HepG2 (cell line): ENCODE results near the gene DPH7. TPM values are rescaled to one million over a fixed set of nuclear protein-coding genes. Genes with fewer than 3 reads are reported as not detected.

Source experiments
- ASH2L ChIP-seq: fragments of 300-600, 200-600 bp; sonication (generic); IDR thresholded peaks from 2 replicates; pipeline ENCODE4 v1.7.0; 2017; ENCODE audit warnings: low read depth, mild to moderate bottlenecking, moderate library complexity, mixed read lengths, low read length; ENCODE audit not compliant: insufficient read length
- FOXK1 ChIP-seq: sonication (generic); formaldehyde crosslinking; IDR thresholded peaks from 2 replicates; pipeline ENCODE4 v1.4.0; 2020; ENCODE audit warnings: low read depth, missing genetic modification reagents, borderline replicate concordance
- IKZF4 ChIP-seq: sonication (generic); formaldehyde crosslinking; IDR thresholded peaks from 2 replicates; pipeline ENCODE4 v1.5.1; 2020; ENCODE audit warnings: borderline replicate concordance, mild to moderate bottlenecking, low read depth, missing genetic modification reagents; ENCODE audit errors: not compliant biosample characterization
- KLF13 ChIP-seq: sonication (generic); formaldehyde crosslinking; IDR thresholded peaks from 2 replicates; pipeline ENCODE4 v1.4.0; 2020; ENCODE audit warnings: mild to moderate bottlenecking, missing genetic modification reagents
- NAIF1 ChIP-seq: sonication (generic); formaldehyde crosslinking; IDR thresholded peaks from 2 replicates; pipeline ENCODE4 v1.5.0; 2020; ENCODE audit warnings: mild to moderate bottlenecking, missing genetic modification reagents, borderline replicate concordance
- NFIB ChIP-seq: sonication (generic); formaldehyde crosslinking; IDR thresholded peaks from 2 replicates; pipeline ENCODE4 v1.9.0; 2021; ENCODE audit warnings: missing genetic modification reagents, mild to moderate bottlenecking, borderline replicate concordance
- NONO ChIP-seq, 2 experiments: fragments of 450-650 bp in 1 of 2; sonication (generic) in 1 of 2; formaldehyde crosslinking in 1 of 2; IDR thresholded peaks in 1 of 2; conservative IDR thresholded peaks in 1 of 2; 2 replicates each; pipeline versions ENCODE4 v1.6.1 to v1.8.0; 2017 to 2022; ENCODE audit warnings: mild to moderate bottlenecking in 1 of 2, missing genetic modification reagents in 1 of 2, moderate library complexity in 1 of 2
- PHF8 ChIP-seq: sonication (generic); formaldehyde crosslinking; IDR thresholded peaks from 2 replicates; pipeline ENCODE4 v1.5.0; 2020; ENCODE audit warnings: missing genetic modification reagents
- RFX3 ChIP-seq: IDR thresholded peaks from 2 replicates; pipeline ENCODE4 v1.6.1; 2016; ENCODE audit warnings: missing biosample characterization, missing genetic modification reagents
- SOX6 ChIP-seq, 2 experiments: fragments of 450-650 bp in 1 of 2; sonication (generic) in 1 of 2; formaldehyde crosslinking in 1 of 2; IDR thresholded peaks; 2 replicates each; pipeline versions ENCODE4 v1.4.0 to v1.6.1; 2017 to 2020; ENCODE audit warnings: antibody characterized with exemption in 1 of 2, mild to moderate bottlenecking in 1 of 2, missing genetic modification reagents in 1 of 2
- ZBTB25 ChIP-seq: IDR thresholded peaks from 2 replicates; pipeline ENCODE4 v1.6.1; 2018; ENCODE audit warnings: missing genetic modification reagents
- ZFP91 ChIP-seq: sonication (generic); formaldehyde crosslinking; IDR thresholded peaks from 2 replicates; pipeline ENCODE4 v1.9.0; 2022; ENCODE audit warnings: missing genetic modification reagents, mild to moderate bottlenecking, borderline replicate concordance
- ZNF547 ChIP-seq: sonication (generic); formaldehyde crosslinking; IDR thresholded peaks from 2 replicates; pipeline ENCODE4 v1.5.1; 2020; ENCODE audit warnings: mild to moderate bottlenecking, missing genetic modification reagents
- ZNF619 ChIP-seq: sonication (generic); formaldehyde crosslinking; IDR thresholded peaks from 2 replicates; pipeline ENCODE4 v1.4.0; 2020; ENCODE audit warnings: mild to moderate bottlenecking, missing genetic modification reagents
- polyA plus RNA-seq, 8 experiments: library from polyadenylated mRNA; depleted of rRNA in 3 of 8; stranded (reverse) in 7 of 8; unstranded in 1 of 8; fragments of >200 nt; fragmentation: Illumina TruSeq in 4 of 8; extraction: Trizol in 4 of 8; gene quantifications; 2 replicates each; pipeline versions ENCODE4 v1.2.1 to v1.2.3, GENCODE V29; 2011 to 2016; ENCODE audit warnings: low read depth in 4 of 8, missing spikeins in 1 of 8, mixed read lengths in 1 of 8; ENCODE audit not compliant: insufficient read depth in 1 of 8
- total RNA-seq, 5 experiments: library from RNA; depleted of rRNA; stranded (reverse); fragments of >200 nt; fragmentation: Illumina TruSeq; extraction: Trizol; gene quantifications; 2 replicates each; pipeline ENCODE4 v1.2.3, GENCODE V29; 2016; ENCODE audit warnings: low read depth in 1 of 5
- TF ChIP-seq, protein P1 (sequence below): sonication (generic); formaldehyde crosslinking; IDR thresholded peaks from 2 replicates; pipeline ENCODE4 v1.5.1; 2020; ENCODE audit warnings: mild to moderate bottlenecking, missing genetic modification reagents, moderate library complexity
- TF ChIP-seq, protein P2 (sequence below), 2 experiments: IDR thresholded peaks; 2 replicates each; pipeline ENCODE4 v1.6.1; 2011 to 2012; ENCODE audit warnings: low read length in 2 of 2, borderline replicate concordance in 1 of 2, low read depth in 1 of 2, mild to moderate bottlenecking in 1 of 2, moderate library complexity in 1 of 2

Gene DPH7
- total and polyA plus RNA-seq, 2 of the 13 experiments (the other 11 are each of a cell fraction or from before 2014, with no cell fraction given): 27.6 to 31.6 TPM

GRCh38 chr9:137552022-137552768 is 26.5 kb downstream of the DPH7 start (continued):
- TF ChIP-seq, protein P1, sequence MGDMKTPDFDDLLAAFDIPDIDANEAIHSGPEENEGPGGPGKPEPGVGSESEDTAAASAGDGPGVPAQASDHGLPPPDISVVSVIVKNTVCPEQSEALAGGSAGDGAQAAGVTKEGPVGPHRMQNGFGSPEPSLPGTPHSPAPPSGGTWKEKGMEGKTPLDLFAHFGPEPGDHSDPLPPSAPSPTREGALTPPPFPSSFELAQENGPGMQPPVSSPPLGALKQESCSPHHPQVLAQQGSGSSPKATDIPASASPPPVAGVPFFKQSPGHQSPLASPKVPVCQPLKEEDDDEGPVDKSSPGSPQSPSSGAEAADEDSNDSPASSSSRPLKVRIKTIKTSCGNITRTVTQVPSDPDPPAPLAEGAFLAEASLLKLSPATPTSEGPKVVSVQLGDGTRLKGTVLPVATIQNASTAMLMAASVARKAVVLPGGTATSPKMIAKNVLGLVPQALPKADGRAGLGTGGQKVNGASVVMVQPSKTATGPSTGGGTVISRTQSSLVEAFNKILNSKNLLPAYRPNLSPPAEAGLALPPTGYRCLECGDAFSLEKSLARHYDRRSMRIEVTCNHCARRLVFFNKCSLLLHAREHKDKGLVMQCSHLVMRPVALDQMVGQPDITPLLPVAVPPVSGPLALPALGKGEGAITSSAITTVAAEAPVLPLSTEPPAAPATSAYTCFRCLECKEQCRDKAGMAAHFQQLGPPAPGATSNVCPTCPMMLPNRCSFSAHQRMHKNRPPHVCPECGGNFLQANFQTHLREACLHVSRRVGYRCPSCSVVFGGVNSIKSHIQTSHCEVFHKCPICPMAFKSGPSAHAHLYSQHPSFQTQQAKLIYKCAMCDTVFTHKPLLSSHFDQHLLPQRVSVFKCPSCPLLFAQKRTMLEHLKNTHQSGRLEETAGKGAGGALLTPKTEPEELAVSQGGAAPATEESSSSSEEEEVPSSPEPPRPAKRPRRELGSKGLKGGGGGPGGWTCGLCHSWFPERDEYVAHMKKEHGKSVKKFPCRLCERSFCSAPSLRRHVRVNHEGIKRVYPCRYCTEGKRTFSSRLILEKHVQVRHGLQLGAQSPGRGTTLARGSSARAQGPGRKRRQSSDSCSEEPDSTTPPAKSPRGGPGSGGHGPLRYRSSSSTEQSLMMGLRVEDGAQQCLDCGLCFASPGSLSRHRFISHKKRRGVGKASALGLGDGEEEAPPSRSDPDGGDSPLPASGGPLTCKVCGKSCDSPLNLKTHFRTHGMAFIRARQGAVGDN (CRISPR knock-in tag): peak; percentile 66
- TF ChIP-seq FOXK1 (CRISPR knock-in tag) (no peak), PHF8 (peak; percentile 28; the same call in 1 of the 2 replicates), ZBTB25 (no peak; the same call in 1 of the 2 replicates), KLF13 (CRISPR knock-in tag) (no peak), ZNF547 (peak; percentile 94), ASH2L (peak; percentile 69), SOX6 (IDR thresholded peaks at IDR 0.05) (no peak), SOX6 (CRISPR knock-in tag; IDR thresholded peaks at IDR 0.05) (0 out of 2 replicates have a peak, but pooled peaks have one; percentile 14), NONO (IDR thresholded peaks at IDR 0.05) (no peak), NONO (CRISPR knock-in tag; conservative IDR thresholded peaks at IDR 0.05) (peak; percentile 19; the same call in 1 of the 2 replicates), IKZF4 (peak; percentile 66), ZFP91 (CRISPR knock-in tag) (peak; percentile 67; the same call in 1 of the 2 replicates), ZNF619 (CRISPR knock-in tag) (0 out of 2 replicates have a peak, but pooled peaks have one; percentile 29), NFIB (0 out of 2 replicates have a peak, but pooled peaks have one; percentile 67), NAIF1 (CRISPR knock-in tag) (no peak), RFX3 (CRISPR knock-in tag) (no peak)
- TF ChIP-seq, protein P2, sequence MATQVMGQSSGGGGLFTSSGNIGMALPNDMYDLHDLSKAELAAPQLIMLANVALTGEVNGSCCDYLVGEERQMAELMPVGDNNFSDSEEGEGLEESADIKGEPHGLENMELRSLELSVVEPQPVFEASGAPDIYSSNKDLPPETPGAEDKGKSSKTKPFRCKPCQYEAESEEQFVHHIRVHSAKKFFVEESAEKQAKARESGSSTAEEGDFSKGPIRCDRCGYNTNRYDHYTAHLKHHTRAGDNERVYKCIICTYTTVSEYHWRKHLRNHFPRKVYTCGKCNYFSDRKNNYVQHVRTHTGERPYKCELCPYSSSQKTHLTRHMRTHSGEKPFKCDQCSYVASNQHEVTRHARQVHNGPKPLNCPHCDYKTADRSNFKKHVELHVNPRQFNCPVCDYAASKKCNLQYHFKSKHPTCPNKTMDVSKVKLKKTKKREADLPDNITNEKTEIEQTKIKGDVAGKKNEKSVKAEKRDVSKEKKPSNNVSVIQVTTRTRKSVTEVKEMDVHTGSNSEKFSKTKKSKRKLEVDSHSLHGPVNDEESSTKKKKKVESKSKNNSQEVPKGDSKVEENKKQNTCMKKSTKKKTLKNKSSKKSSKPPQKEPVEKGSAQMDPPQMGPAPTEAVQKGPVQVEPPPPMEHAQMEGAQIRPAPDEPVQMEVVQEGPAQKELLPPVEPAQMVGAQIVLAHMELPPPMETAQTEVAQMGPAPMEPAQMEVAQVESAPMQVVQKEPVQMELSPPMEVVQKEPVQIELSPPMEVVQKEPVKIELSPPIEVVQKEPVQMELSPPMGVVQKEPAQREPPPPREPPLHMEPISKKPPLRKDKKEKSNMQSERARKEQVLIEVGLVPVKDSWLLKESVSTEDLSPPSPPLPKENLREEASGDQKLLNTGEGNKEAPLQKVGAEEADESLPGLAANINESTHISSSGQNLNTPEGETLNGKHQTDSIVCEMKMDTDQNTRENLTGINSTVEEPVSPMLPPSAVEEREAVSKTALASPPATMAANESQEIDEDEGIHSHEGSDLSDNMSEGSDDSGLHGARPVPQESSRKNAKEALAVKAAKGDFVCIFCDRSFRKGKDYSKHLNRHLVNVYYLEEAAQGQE (IDR thresholded peaks at IDR 0.05; ENCODE audit: borderline replicate concordance in 1 of 2, low read depth in 1 of 2, low read length in 2 of 2): no peak
